Measurements from ENCODE around the gene TRMT112. TPM values are rescaled to one million over a fixed set of nuclear protein-coding genes. Genes with fewer than 3 reads are reported as not detected.

Gene TRMT112
- 231 and 235 TPM in 2 replicates for total RNA-seq

DNA sequence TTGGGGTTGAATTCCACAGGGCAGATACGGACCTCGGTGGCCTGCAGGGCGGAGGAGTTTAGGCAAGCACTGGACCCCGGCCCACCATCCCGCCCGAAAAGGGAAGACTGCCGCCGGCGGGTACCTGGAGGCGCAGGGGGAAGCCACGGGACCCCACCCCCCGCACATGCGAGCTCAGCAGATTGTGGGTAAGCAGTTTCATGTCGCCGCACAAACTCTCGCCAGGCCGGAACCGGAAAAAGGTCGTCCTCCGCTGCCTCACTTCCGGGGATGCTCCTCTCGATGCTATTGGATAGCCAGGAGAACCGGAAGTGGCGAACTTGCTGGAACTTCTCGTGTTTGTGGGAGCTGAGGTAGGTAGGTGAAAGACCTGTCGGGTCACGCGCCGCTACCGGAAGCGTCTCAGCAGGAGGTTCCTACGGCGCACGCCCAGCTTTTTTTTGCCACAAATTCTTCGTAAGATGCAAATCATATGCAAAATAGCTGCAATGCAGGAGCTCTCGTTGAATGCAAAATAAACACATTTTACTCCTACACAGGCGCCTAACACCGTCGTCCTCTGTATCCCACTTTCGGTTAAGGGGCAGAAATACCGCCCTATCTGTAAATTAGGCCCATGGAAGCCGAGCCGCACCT lies at the start of gene TRMT112:
TRMT112 (minus strand) TSS at position 235 of the 636 bp plus-strand sequence; CDS start at position 202, 33 bp downstream.

DNA sequence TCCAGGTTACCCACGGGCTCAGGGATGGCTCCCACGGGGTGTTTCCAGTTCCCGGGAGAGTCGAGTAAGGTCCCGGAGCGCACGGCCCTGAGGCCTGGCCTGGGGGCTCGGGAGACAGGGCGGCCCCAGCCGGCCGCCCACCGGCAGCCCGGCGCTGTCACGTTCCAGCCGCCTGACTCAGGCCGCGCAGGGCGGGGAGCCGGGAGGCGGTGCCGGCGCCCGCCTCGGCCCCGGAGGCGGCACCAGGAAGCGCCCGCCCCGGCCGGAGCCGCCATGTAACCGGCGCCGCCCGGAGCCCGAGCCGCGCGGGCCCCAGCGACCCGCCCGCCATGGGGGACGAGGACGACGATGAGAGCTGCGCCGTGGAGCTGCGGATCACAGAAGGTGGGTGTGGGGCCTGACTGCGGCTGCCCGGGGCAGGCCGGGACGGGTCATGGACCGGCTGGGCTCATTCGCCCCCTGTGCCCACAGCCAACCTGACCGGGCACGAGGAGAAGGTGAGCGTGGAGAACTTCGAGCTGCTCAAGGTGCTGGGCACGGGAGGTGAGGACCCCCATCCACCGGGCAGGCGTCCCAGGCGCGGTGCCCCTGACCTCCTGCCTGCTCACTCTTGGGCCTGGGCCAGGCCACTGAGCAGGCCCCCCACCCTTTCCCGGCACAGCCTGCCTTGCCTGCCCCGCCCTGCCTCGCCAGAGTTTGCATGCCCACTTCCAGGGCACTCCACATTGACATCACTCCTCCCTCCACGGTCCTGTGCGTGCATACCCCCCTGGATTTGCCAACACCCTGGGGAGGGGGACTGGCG lies 41.8 kb upstream of the TRMT112 start, which contains the start of gene RPS6KA4:
RPS6KA4 (plus strand) TSS at position 256 of the 805 bp plus-strand sequence; CDS start at position 330, 74 bp downstream.

DNA sequence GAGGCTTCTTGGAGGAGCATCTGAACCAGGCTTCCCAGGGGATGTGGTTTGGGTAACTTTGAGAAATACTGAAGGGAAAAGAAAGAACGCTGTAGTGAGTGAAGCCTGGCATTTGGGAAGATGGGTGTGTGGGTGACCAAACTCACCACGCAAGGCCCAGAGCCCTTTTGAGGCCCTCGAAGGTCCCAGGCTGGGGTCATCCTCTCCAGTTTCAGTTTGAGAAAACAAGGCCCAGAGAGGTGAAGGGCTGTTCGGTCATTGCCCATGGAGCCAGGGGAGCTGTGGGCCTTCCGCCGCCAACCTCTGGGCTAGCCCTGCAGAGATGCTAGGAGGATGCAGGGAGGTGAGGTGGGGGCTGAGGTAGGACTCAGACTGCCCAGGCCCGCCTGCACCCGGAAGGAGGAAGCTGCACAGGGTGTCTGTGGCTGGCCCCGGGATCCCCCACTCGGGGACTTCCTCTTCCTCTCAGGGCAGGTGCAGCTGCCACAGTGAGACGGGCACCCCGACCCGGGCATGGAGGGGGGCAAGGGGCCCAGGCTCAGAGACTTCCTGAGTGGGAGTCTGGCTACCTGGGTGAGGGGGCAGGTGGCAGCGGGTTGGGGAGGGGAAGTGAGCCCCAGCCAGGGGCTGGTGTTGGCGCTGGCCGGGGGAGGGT lies 22.5 kb upstream of the TRMT112 start, which contains the start of gene CCDC88B:
CCDC88B (plus strand) TSS at position 451 of the 655 bp plus-strand sequence; CDS start at position 514, 63 bp downstream.

DNA sequence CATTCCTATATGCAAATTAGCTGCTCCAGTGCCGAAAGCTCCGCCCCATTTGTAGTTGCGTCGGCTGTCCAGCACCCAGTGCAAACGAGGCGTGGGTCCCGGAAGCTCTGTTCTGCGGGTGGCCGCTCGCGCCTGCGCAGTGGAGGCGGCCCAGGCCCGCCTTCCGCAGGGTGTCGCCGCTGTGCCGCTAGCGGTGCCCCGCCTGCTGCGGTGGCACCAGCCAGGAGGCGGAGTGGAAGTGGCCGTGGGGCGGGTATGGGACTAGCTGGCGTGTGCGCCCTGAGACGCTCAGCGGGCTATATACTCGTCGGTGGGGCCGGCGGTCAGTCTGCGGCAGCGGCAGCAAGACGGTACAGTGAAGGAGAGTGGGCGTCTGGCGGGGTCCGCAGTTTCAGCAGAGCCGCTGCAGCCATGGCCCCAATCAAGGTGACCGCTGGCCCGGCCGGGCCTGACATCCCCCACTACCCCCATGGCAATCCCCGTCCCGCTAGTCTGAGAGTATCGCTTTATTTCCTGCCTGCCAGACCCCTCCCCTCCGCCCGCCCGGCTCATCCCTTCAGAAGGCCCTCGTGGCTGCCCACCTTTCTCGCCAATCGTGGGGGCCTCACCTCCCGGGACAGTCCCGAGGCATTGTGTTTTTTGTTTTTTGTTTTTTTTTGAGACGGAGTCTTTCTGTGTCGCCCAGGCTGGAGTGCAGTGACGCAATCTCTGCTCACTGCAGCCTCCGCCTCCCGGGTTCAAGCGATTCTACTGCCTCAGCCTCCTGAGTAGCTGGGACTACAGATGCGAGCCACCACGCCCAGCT lies 804 bp upstream of the TRMT112 start, which contains the start of gene PRDX5:
PRDX5 (plus strand) TSS at position 161 of the 805 bp plus-strand sequence; CDS start at position 256, 95 bp downstream.

DNA sequence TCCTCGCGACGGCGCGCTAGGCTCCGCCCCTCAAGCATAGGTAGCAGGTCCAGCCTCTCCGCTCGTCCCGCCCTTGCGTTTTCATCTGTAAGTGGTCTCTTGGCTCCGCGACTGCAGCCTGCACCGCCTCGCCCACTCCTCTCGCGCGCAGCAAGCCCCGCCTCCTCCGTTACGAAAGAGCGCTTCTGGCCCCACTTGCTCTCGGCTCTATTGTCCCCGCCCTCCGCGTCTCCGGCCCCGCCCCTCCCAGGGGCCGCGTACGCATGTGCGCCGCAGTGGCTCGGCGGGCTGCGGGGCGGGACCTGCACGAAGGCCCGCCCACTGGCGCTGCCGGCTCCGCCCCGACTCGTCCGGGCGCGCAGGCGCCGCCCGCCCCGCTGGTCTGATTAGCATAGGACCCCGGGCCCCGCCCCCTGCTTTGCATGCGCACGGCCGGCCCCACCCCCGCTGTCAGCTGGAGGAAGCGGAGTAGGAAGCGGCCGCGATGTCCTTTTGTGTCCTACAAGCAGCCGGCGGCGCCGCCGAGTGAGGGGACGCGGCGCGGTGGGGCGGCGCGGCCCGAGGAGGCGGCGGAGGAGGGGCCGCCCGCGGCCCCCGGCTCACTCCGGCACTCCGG lies 12.2 kb downstream of the TRMT112 start, which contains the start of gene ESRRA:
ESRRA (plus strand) TSS at position 450 of the 616 bp plus-strand sequence. CDS start 1,656 bp downstream, outside the sequence.

DNA sequence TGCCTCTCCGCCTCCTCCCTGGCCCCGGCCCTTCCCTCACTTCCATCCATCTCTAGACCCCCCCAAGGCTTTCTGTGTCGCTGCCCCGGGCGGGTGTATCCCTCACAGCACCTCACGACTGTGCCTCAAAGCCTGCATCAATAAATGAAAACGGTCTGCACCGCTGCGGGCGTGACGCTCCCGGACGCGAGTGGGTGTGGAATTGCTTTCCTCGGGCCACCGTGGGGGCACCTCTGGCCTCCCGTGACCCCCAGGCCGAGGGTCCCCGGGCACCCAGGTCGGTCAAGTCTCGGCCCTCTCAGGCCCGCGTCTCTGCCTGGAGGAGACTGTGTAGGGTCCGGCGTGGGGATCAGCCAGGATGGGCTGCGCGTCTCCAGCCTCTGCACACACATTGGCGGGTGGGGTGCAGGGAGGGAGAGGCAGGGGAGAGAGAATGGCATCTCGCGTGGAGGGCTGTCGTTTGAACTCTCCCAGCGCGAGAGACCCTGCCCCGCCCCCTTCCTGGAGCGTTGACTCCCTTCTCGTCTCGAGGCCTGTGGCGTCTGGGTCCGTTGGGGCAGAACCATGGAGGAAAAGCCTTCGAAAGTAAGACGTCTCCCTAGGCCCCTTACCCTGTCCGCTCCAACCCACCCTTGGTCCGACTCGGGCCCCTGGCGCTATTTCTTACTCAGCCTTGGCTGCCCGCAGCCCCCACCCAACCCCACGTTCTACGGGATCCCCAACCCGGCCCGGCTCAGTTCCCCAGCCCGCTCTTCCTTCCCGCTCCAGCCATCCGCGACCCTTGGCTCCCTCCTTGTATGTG lies 17.3 kb downstream of the TRMT112 start, which contains the start of gene CATSPERZ:
CATSPERZ (plus strand) TSS at position 512 of the 802 bp plus-strand sequence; CDS start at position 565, 53 bp downstream.

DNA sequence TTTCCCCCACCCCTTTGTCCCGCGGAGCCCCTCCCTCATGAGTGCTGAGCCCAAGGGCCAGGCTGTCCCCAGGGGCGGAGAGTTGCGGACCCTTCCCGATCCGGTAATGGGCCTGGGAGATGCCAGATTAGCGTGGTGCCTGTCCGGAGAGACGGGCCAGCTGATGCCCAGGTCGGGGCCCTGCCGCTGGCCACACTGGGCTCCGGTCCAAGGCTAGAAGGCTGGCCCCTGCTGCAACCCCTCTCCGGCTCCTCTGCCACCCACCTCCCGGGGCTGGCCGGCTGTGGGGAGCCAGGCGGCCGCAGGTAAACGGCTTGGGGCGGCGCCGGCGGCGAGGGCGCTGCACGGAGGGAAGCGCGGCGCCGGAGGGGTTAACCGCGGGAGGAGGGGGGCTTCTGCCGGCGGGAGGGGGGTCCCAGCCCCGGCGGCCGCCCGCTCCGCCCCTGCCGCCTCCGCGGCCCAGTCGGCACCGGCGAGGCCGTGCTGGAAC lies 26.1 kb downstream of the TRMT112 start, which contains the start of gene KCNK4:
KCNK4 (plus strand) TSS at position 41 of the 490 bp plus-strand sequence. CDS start 1,717 bp downstream, outside the sequence.

DNA sequence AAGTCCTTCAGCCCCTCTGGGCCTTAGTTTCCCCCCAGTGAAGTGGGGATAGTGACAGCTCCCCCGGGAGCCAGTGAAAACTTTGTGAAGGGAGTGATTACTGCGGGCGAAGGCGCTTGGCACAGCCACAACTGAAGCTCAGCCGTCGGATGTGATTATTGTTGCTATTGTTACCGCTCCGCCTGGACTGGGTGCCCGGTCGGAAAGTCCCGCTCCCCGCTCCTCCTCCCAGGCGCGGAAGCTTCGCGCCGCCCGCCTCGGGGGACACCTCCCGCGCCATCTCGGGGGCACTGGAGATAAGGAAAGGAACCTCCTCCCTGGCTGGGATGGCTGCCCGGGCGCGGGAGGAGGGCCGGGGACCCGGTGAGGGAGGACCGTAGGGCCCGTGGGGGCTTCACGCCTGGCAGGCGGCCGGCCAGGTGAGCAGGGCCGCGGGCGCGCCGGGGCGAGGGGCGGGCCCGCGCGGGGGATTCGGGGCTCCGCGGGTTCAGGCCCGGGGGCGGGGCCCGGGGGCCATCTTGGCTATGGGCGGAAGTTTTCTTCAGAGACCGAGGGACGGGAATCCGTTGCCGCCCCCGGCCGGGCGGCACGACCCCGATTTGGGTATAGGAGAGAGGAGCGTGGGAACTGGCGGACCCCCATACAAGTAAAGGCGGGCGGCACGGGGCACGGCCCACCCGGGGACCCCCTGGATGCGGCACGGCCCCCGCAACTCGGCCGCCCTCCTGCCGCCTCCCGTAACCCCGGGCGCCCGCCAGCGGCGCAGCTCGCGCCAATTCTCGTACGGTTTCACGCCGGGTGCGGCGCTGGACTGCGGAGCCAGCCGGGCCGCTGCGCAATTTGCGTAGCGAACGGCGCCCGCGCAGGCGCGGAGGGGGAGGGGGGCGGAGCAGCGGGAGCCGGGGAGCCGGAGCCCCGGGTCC lies 32.1 kb downstream of the TRMT112 start, which contains the start of gene GPR137:
GPR137 (plus strand) TSS at position 887 of the 923 bp plus-strand sequence. CDS start 677 bp downstream, outside the sequence.

DNA sequence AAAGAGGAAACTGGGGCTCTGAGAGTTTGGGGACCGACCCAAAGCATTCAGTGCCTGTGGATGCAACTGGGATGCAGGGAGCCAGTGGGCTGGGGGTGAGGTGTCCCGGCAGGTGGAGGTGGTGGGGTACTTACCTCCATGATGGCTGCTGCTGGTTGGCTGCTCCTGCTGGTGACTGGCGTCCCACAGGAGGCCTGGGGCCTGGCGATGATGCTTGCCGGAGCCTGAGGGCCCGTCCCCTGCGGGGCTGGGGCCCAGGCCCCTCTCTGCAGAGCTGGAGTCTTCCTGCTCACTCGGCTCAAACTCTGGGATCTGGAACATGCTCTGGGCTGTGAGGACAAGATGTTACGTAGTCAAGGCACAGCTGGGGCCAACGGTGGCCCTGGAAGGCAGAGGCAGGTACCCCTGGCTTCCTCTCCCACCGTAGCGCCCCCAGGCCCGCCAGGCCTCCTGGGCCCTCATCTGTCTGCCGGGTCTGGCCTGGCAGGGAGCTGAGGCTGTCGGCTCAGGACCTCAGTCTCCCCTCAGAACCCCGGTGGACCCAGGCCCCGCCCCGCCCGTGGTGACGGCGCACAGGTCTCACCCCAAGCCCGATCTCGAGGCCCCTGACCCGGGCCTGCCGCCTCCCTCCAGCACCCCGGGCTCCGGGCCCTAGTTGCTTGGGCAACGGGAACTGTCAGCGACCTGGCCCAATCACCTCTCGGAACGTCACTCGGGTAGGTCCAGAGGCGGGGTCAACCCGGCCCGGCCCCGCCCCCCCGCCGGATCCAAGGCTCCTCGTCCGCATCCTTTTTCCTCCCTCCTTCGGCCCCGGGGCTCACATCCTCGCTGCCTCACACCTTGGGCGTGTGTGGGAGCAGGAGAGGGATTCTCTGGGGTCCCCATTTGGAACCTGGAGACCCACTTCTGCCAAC lies 33.1 kb downstream of the TRMT112 start, which contains the start of gene BAD:
BAD (minus strand) TSS at position 618 of the 914 bp plus-strand sequence; CDS start at position 321, 297 bp downstream.

Other genes with a start within 250 kb of the TRMT112 start
- gene MACROD1, start 151.4 kb downstream of the TRMT112 start, total RNA-seq: 19.3 and 22.3 TPM in 2 replicates
- gene STIP1, start 131.4 kb downstream of the TRMT112 start, total RNA-seq: 112 and 116 TPM in 2 replicates
- gene FERMT3, start 110.8 kb downstream of the TRMT112 start, total RNA-seq: 7.2 and 9.3 TPM in 2 replicates
- 19.5 and 25.5 TPM in 2 replicates for gene TRPT1, start 91.4 kb downstream of the TRMT112 start, total RNA-seq
- gene NUDT22, start 91.3 kb downstream of the TRMT112 start, total RNA-seq: 27.1 and 40.1 TPM in 2 replicates
- 13.8 and 14.1 TPM in 2 replicates for gene DNAJC4, start 87.0 kb downstream of the TRMT112 start, total RNA-seq
- 13.7 and 19.8 TPM in 2 replicates for gene VEGFB, start 83.0 kb downstream of the TRMT112 start, total RNA-seq
- gene FKBP2, start 76.5 kb downstream of the TRMT112 start, total RNA-seq: 71.8 and 72.9 TPM in 2 replicates
- gene PPP1R14B, start 70.6 kb downstream of the TRMT112 start, total RNA-seq: 89.6 and 110 TPM in 2 replicates
- 14.6 and 15.3 TPM in 2 replicates for gene PLCB3, start 66.0 kb downstream of the TRMT112 start, total RNA-seq
- gene BAD, start 32.9 kb downstream of the TRMT112 start, total RNA-seq: 46.2 and 69.0 TPM in 2 replicates
- 6.0 and 7.7 TPM in 2 replicates for gene GPR137, start 31.7 kb downstream of the TRMT112 start, total RNA-seq
- not detected in 2 replicates for gene KCNK4, start 26.3 kb downstream of the TRMT112 start, total RNA-seq
- 0.11 TPM in 1 of 2 replicates, not detected in the other for gene CATSPERZ, start 17.2 kb downstream of the TRMT112 start, total RNA-seq
- 42.8 and 56.0 TPM in 2 replicates for gene ESRRA, start 12.0 kb downstream of the TRMT112 start, total RNA-seq
- gene PRDX5, start 562 bp upstream of the TRMT112 start, total RNA-seq: 194 and 276 TPM in 2 replicates
- gene CCDC88B, start 22.6 kb upstream of the TRMT112 start, total RNA-seq: 1.0 and 1.5 TPM in 2 replicates
- gene RPS6KA4, start 41.6 kb upstream of the TRMT112 start, total RNA-seq: 25.1 and 26.0 TPM in 2 replicates
- not detected in 2 replicates for gene SLC22A11, start 238.4 kb upstream of the TRMT112 start, total RNA-seq